Tibial nerve (tissue), 4 donors: ENCODE results near the gene RSRC1.

Experiments
- EP300 ChIP-seq, 2 donors: sonication (generic); formaldehyde crosslinking; IDR thresholded peaks; one replicate each; pipeline ENCODE4 v1.6.1; 2017; ENCODE audit warnings: antibody characterized with exemption in 2 of 2, mild to moderate bottlenecking in 1 of 2
- POLR2A ChIP-seq, 2 donors: fragments of 450-650 bp; IDR thresholded peaks; one replicate each; pipeline ENCODE4 v1.6.1; 2017; ENCODE audit warnings: antibody characterized with exemption in 2 of 2, mild to moderate bottlenecking in 2 of 2, moderate library complexity in 2 of 2
- TF ChIP-seq, protein P1 (sequence below), 5 experiments: fragments of 200-600 bp in 3 of 5; fragments of 450-650 bp in 2 of 5; sonication (generic) in 3 of 5; IDR thresholded peaks; one replicate each; pipeline ENCODE4 v1.5.1; 2016 to 2019; ENCODE audit warnings: antibody characterized with exemption in 5 of 5, mild to moderate bottlenecking in 3 of 5, moderate library complexity in 2 of 5

- TF ChIP-seq EP300 (IDR thresholded peaks at IDR 0.05): no peak
- TF ChIP-seq, protein P1, sequence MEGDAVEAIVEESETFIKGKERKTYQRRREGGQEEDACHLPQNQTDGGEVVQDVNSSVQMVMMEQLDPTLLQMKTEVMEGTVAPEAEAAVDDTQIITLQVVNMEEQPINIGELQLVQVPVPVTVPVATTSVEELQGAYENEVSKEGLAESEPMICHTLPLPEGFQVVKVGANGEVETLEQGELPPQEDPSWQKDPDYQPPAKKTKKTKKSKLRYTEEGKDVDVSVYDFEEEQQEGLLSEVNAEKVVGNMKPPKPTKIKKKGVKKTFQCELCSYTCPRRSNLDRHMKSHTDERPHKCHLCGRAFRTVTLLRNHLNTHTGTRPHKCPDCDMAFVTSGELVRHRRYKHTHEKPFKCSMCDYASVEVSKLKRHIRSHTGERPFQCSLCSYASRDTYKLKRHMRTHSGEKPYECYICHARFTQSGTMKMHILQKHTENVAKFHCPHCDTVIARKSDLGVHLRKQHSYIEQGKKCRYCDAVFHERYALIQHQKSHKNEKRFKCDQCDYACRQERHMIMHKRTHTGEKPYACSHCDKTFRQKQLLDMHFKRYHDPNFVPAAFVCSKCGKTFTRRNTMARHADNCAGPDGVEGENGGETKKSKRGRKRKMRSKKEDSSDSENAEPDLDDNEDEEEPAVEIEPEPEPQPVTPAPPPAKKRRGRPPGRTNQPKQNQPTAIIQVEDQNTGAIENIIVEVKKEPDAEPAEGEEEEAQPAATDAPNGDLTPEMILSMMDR (IDR thresholded peaks at IDR 0.05): no peak
- no peak for TF ChIP-seq POLR2A (IDR thresholded peaks at IDR 0.05)
Observed at GRCh38 chr3:158535918-158536317, 426.0 kb downstream of the RSRC1 start.
